Memory B cell (primary cell): Measurements from ENCODE around the gene MLXIPL.

ENCODE experiments used
- ATAC-seq: fragments of 150-1000 bp; cut with Tn5 transposase; 2 replicates; pipeline ENCODE4 v1.10.0; 2021; ENCODE audit warnings: low read depth, mild to moderate bottlenecking, moderate library complexity
- DNase-seq, 2 donors: peaks; one replicate each; pipeline ENCODE4 v3.0.0; 2022; ENCODE audit warnings: low spot score in 2 of 2
- H3K27ac Mint-ChIP-seq: one replicate; pipeline ENCODE4 v1.8.0; 2022; ENCODE audit warnings: mild to moderate bottlenecking, moderate library complexity, mixed read lengths
- H3K27me3 Mint-ChIP-seq: one replicate; pipeline ENCODE4 v1.8.0; 2022; ENCODE audit warnings: mixed read lengths
- H3K36me3 Mint-ChIP-seq: one replicate; pipeline ENCODE4 v1.8.0; 2022; ENCODE audit warnings: mild to moderate bottlenecking, mixed read lengths
- H3K4me1 Mint-ChIP-seq: one replicate; pipeline ENCODE4 v1.8.0; 2022; ENCODE audit warnings: mixed read lengths
- H3K4me3 Mint-ChIP-seq: one replicate; pipeline ENCODE4 v1.8.0; 2022; ENCODE audit warnings: mild to moderate bottlenecking, moderate library complexity, mixed read lengths
- H3K9me3 Mint-ChIP-seq: one replicate; pipeline ENCODE4 v1.8.0; 2022; ENCODE audit warnings: mixed read lengths

The MLXIPL gene

DNA sequence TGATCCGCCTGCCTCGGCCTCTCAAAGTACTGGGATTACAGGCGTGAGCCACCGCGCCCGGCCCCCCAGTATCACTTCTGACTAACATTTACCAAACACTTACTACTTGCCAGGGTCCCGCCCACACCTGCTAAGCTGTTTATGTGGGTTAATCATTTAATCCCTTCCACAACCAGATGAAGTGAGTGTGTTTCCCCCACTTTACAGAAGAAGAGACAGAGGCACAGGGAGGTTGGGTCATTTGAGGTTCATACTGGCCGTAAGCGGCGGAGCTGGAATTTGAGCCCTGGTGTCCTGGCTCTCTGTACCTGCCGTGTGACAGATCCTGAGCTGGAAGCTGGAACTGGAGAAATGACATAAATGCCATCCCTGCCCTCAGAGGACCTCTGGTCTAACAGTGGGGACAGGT is 28.2 kb upstream of the MLXIPL start:
- H3K27me3 Mint-ChIP-seq, result peaks cover 35% of the 10 kb centered on the region

DNA sequence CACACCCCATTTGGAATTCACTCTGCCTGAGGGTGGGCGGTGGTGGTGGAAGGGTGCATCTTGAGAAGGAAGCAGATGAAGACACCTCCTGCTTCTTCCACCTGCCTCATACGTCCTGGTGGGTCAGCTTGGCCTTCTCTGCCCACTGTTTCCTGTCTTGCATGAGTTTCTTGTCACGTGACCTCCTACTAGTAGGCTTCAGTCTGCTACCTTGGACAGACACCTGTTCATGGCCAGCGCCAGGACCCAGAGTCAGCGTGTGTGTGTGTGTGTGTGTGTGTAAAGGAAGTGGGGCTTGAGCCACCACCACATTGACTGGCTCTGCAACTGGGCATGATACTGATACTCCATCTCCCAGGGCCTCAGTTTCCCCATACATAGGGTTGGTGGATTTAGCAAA is 26.2 kb upstream of the MLXIPL start:
- Mint-ChIP-seq H3K4me1 (peaks cover 15% of the 10 kb centered on the region), H3K36me3 (peaks cover 3% of the 10 kb centered on the region), H3K9me3 (no peaks in the 10 kb centered on the region), H3K27ac (no peak overlapping the region), H3K4me3 (no peak overlapping the region), H3K27me3 (peaks cover 44% of the 10 kb centered on the region)
- ATAC-seq, result no peak
- no peak for DNase-seq

More for the DNA sequence above, 28.2 kb upstream of the MLXIPL start:
- no peak overlapping the region for H3K4me3 Mint-ChIP-seq
- peaks cover 15% of the 10 kb centered on the region for H3K4me1 Mint-ChIP-seq
- no peak overlapping the region for H3K27ac Mint-ChIP-seq
- DNase-seq (no peak), ATAC-seq (no peak)
- H3K9me3 Mint-ChIP-seq, result no peaks in the 10 kb centered on the region
- H3K36me3 Mint-ChIP-seq, result peaks cover 3% of the 10 kb centered on the region

GRCh38 chr7:73649576-73649975 is 25.3 kb upstream of the MLXIPL start:
- H3K4me3 Mint-ChIP-seq, result peak overlapping the region; percentile 15
- H3K9me3 Mint-ChIP-seq, result no peaks in the 10 kb centered on the region
- DNase-seq (no peak), ATAC-seq (no peak)
- peaks cover 38% of the 10 kb centered on the region for H3K27me3 Mint-ChIP-seq
- no peak overlapping the region for H3K27ac Mint-ChIP-seq
- H3K36me3 Mint-ChIP-seq, result peaks cover 3% of the 10 kb centered on the region
- H3K4me1 Mint-ChIP-seq, result peaks cover 15% of the 10 kb centered on the region

GRCh38 chr7:73648593-73649332 is 24.4 kb upstream of the MLXIPL start:
- Mint-ChIP-seq H3K27me3 (peaks cover 38% of the 10 kb centered on the region), H3K4me1 (peaks cover 15% of the 10 kb centered on the region), H3K9me3 (no peaks in the 10 kb centered on the region), H3K27ac (peak overlapping the region; percentile 28), H3K4me3 (peak overlapping the region; percentile 83), H3K36me3 (peaks cover 3% of the 10 kb centered on the region)
- DNase-seq (no peak), ATAC-seq (no peak)

GRCh38 chr7:73647725-73648592 is 23.6 kb upstream of the MLXIPL start:
- Mint-ChIP-seq H3K36me3 (peaks cover 3% of the 10 kb centered on the region), H3K27ac (peak overlapping the region; percentile 28), H3K4me3 (peak overlapping the region; percentile 83), H3K9me3 (no peaks in the 10 kb centered on the region), H3K27me3 (peaks cover 37% of the 10 kb centered on the region), H3K4me1 (peaks cover 15% of the 10 kb centered on the region)
- DNase-seq, result peak in 1 of 2 donors; percentile 45
- ATAC-seq, result peak; percentile 85

- peaks cover 3% of the 10 kb centered on the region for H3K36me3 Mint-ChIP-seq
- H3K9me3 Mint-ChIP-seq, result no peaks in the 10 kb centered on the region
- DNase-seq, result no peak
- no peak for ATAC-seq
- peaks cover 33% of the 10 kb centered on the region for H3K27me3 Mint-ChIP-seq
- H3K4me3 Mint-ChIP-seq, result peak overlapping the region; percentile 30
- peaks cover 15% of the 10 kb centered on the region for H3K4me1 Mint-ChIP-seq
- no peak overlapping the region for H3K27ac Mint-ChIP-seq
Observed at GRCh38 chr7:73646785-73647724, 22.7 kb upstream of the MLXIPL start.

- H3K27ac Mint-ChIP-seq, result no peak overlapping the region
- ATAC-seq (no peak), DNase-seq (no peak)
- peaks cover 15% of the 10 kb centered on the region for H3K4me1 Mint-ChIP-seq
- peaks cover 2% of the 10 kb centered on the region for H3K9me3 Mint-ChIP-seq
- no peak overlapping the region for H3K4me3 Mint-ChIP-seq
- peaks cover 5% of the 10 kb centered on the region for H3K36me3 Mint-ChIP-seq
- H3K27me3 Mint-ChIP-seq, result peaks cover 30% of the 10 kb centered on the region
Observed at GRCh38 chr7:73645643-73646174, 21.4 kb upstream of the MLXIPL start.

- H3K27ac Mint-ChIP-seq, result no peak overlapping the region
- peaks cover 15% of the 10 kb centered on the region for H3K4me1 Mint-ChIP-seq
- ATAC-seq, result no peak
- peaks cover 2% of the 10 kb centered on the region for H3K9me3 Mint-ChIP-seq
- peaks cover 5% of the 10 kb centered on the region for H3K36me3 Mint-ChIP-seq
- DNase-seq, result no peak
- H3K4me3 Mint-ChIP-seq, result no peak overlapping the region
- H3K27me3 Mint-ChIP-seq, result peaks cover 28% of the 10 kb centered on the region
Observed at GRCh38 chr7:73644688-73645286, 20.5 kb upstream of the MLXIPL start.

DNA sequence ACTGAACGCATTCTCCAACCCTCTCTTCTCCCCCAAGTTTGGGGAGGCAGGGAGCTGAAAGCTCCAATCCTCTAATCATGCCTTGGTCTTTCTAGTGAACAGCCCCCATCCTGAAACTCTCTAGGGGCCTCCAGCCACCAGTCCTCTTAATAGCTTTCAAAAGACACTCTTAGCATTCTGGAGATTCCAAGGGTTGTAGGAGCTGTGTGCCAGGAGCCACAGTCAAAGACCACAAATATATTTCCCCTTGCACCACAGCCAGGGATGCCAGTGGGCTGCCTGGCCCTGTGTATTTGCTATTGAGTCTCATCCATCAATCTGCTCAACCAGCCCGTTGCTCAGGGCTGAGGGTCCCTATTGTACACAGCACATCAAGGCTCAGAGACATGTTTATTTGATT is 18.5 kb upstream of the MLXIPL start:
- H3K36me3 Mint-ChIP-seq, result peaks cover 1% of the 10 kb centered on the region
- H3K27me3 Mint-ChIP-seq, result peaks cover 14% of the 10 kb centered on the region
- DNase-seq, result no peak
- H3K4me1 Mint-ChIP-seq, result no peaks in the 10 kb centered on the region
- H3K27ac Mint-ChIP-seq, result no peak overlapping the region
- peaks cover 2% of the 10 kb centered on the region for H3K9me3 Mint-ChIP-seq
- no peak overlapping the region for H3K4me3 Mint-ChIP-seq
- ATAC-seq, result no peak

- Mint-ChIP-seq H3K4me1 (no peaks in the 10 kb centered on the region), H3K4me3 (no peak overlapping the region), H3K27me3 (peaks cover 12% of the 10 kb centered on the region), H3K36me3 (peaks cover 1% of the 10 kb centered on the region), H3K9me3 (peaks cover 3% of the 10 kb centered on the region), H3K27ac (no peak overlapping the region)
- DNase-seq (no peak), ATAC-seq (no peak)
Observed at GRCh38 chr7:73638911-73639310, 14.6 kb upstream of the MLXIPL start.

DNA sequence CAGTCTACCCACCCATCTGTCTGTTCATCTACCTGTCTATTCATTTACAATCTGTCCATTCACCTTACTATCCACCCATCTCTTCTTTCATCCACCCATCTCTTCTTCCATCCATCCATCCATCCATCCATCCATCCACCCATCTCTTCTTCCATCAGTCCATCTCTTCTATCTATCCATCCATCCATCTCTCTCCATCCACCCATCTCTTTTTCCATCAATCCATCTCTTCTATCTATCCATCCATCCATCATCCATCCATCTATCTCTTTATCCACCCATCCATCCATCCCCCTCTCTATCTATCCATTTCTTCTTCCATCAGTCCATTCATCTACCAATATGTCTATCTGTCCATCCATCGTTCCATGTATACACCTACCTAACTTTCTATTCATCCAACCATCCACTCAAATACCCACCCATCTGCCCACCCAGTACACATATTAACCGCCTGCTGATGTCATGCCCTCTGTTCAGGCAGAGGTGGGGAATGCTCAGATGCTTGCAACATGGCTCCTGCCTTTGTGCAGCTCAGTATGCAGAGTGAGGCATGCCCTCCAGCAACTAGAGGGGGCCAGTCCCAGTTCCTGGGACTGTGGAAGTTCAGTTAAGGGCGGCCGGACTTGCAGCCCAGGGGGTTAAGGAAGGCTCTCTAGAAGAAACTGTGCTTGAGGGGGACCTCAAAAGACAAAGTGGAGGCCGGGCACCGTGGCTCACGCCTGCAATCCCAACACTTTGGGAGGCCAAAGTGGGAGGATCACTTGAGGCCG is 11.3 kb upstream of the MLXIPL start:
- no peak overlapping the region for H3K27ac Mint-ChIP-seq
- peaks cover 1% of the 10 kb centered on the region for H3K9me3 Mint-ChIP-seq
- H3K4me3 Mint-ChIP-seq, result no peak overlapping the region
- H3K4me1 Mint-ChIP-seq, result peaks cover 2% of the 10 kb centered on the region
- H3K36me3 Mint-ChIP-seq, result no peaks in the 10 kb centered on the region
- H3K27me3 Mint-ChIP-seq, result peaks cover 20% of the 10 kb centered on the region
- ATAC-seq, result no peak
- DNase-seq, result no peak

- H3K4me1 Mint-ChIP-seq, result peaks cover 2% of the 10 kb centered on the region
- DNase-seq (no peak), ATAC-seq (no peak)
- H3K4me3 Mint-ChIP-seq, result no peak overlapping the region
- H3K27ac Mint-ChIP-seq, result no peak overlapping the region
- H3K36me3 Mint-ChIP-seq, result no peaks in the 10 kb centered on the region
- peaks cover 22% of the 10 kb centered on the region for H3K27me3 Mint-ChIP-seq
- peaks cover 1% of the 10 kb centered on the region for H3K9me3 Mint-ChIP-seq
Observed at GRCh38 chr7:73633844-73634243, 9.5 kb upstream of the MLXIPL start.
